ENCODE measurements around the gene SLC9C2.
"Not testable (repeated sequence)": the region's sequence is repeated elsewhere in the genome, so short reads cannot be mapped to it uniquely, and the experiment has no call there.

The SLC9C2 gene

GRCh38 chr1:173616859-173617258, 14.0 kb upstream of the SLC9C2 start:
- no peaks in the 10 kb centered on the region; the same call in 1 of the 2 replicates for H3K9me3 ChIP-seq (ENCODE audit: insufficient read depth, low read length)

GRCh38 chr1:173613086-173613485, 10.2 kb upstream of the SLC9C2 start:
- not testable (repeated sequence) for H3K9me3 ChIP-seq (ENCODE audit: insufficient read depth, low read length); H3K27ac ChIP-seq (ENCODE audit: low read depth, low read length); H3K4me3 ChIP-seq (ENCODE audit: insufficient read depth, low read length, poor library complexity, severe bottlenecking); H3K4me2 ChIP-seq (ENCODE audit: low read depth, low read length, poor library complexity, severe bottlenecking); H3K9me2 ChIP-seq (replicated peaks; ENCODE audit: insufficient read depth, low read length); H3K36me3 ChIP-seq (ENCODE audit: low read length); H3K79me2 ChIP-seq (ENCODE audit: insufficient read depth, low read length); H4K20me1 ChIP-seq (ENCODE audit: low read depth, low read length); H2AFZ ChIP-seq (ENCODE audit: low read depth, low read length, severe bottlenecking); H3K9ac ChIP-seq (ENCODE audit: low read length); H3K27me3 ChIP-seq (ENCODE audit: low read length); H3F3A ChIP-seq (ENCODE audit: insufficient read depth)

More at GRCh38 chr1:173616859-173617258, 14.0 kb upstream of the SLC9C2 start:
- TF ChIP-seq EZH2phosphoT487 (conservative IDR thresholded peaks at IDR 0.05; ENCODE audit: low read length) (no peak), CTCF (IDR thresholded peaks at IDR 0.05; ENCODE audit: insufficient read depth, low read length, poor library complexity, severe bottlenecking) (no peak)
- Histone ChIP-seq H4K20me1 (ENCODE audit: low read depth, low read length) (no peaks in the 10 kb centered on the region), H3K27ac (ENCODE audit: low read depth, low read length) (no peak overlapping the region), H3K4me3 (ENCODE audit: insufficient read depth, low read length, poor library complexity, severe bottlenecking) (no peak overlapping the region), H3K36me3 (ENCODE audit: low read length) (no peaks in the 10 kb centered on the region), H3K79me2 (ENCODE audit: insufficient read depth, low read length) (no peaks in the 10 kb centered on the region), H2AFZ (ENCODE audit: low read depth, low read length, severe bottlenecking) (no peak overlapping the region), H3K9me2 (replicated peaks; ENCODE audit: insufficient read depth, low read length) (no peaks in the 10 kb centered on the region), H3F3A (ENCODE audit: insufficient read depth) (no peaks in the 10 kb centered on the region), H3K27me3 (ENCODE audit: low read length) (no peaks in the 10 kb centered on the region), H3K9ac (ENCODE audit: low read length) (no peak overlapping the region), H3K4me2 (ENCODE audit: low read depth, low read length, poor library complexity, severe bottlenecking) (no peak overlapping the region)

DNA sequence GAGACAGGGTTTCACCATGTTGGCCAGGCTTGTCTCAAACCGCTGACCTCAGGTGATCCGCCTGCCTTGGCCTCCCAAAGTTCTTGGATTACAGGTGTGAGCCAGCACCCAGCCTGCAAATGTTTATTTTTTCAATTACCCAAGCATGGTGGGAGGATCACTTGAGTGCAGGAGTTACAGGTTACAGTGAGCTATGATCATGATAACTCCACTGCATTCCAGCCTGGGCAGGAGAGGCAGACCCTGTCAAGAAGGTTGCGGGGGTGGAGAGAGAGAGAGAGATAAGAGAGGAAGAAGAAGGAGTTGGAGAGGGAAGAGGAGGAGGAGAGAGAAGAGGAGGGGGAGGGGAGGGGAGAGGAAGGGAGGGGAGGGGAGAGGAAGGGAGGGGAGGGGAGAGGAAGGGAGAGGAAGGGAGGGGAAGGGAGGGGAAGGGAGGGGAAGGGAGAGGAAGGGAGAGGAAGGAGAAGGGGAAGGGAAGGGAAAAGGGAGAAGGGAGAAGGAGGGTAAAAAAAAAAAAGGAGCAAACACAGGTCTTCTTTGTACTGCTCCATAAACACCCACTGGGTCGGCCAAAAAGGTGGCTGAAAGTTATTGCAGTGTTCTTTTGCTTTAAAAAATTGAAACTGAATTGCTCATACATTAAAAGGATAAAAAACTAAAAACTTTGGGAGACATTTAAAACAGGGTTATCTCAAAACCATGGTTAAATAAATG, 5.8 kb upstream of the SLC9C2 start:
- Histone ChIP-seq H3F3A (ENCODE audit: insufficient read depth) (no peaks in the 10 kb centered on the region), H3K4me2 (ENCODE audit: low read depth, low read length, poor library complexity, severe bottlenecking) (no peak overlapping the region), H3K9me3 (ENCODE audit: insufficient read depth, low read length) (no peaks in the 10 kb centered on the region), H3K27ac (ENCODE audit: low read depth, low read length) (no peak overlapping the region), H3K36me3 (ENCODE audit: low read length) (no peaks in the 10 kb centered on the region), H3K79me2 (ENCODE audit: insufficient read depth, low read length) (no peaks in the 10 kb centered on the region), H3K9ac (ENCODE audit: low read length) (no peak overlapping the region), H3K27me3 (ENCODE audit: low read length) (no peaks in the 10 kb centered on the region), H3K9me2 (replicated peaks; ENCODE audit: insufficient read depth, low read length) (no peaks in the 10 kb centered on the region), H2AFZ (ENCODE audit: low read depth, low read length, severe bottlenecking) (no peak overlapping the region), H4K20me1 (ENCODE audit: low read depth, low read length) (no peaks in the 10 kb centered on the region), H3K4me3 (ENCODE audit: insufficient read depth, low read length, poor library complexity, severe bottlenecking) (no peak overlapping the region)
- TF ChIP-seq CTCF (IDR thresholded peaks at IDR 0.05; ENCODE audit: insufficient read depth, low read length, poor library complexity, severe bottlenecking) (no peak), EZH2phosphoT487 (conservative IDR thresholded peaks at IDR 0.05; ENCODE audit: low read length) (no peak)

DNA sequence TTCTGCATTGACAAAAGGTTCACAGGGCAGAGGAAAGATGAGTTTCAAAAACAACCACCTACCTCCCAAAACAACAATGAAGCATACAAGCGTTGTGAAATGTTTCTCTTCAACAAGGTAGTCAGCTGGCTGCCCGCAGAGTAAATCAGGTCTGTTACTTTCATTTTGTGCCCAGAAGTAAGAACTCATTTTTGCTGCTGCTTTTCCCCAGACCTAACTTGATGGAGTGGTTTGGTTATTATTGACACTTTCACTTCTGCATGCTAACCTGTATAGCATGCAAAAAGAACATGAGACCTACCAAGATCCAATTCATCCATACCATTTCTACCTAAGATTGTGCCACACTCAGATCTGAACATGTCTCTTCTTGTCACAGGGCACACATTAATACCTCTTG, 1.3 kb downstream of the SLC9C2 start:
- H3K79me2 ChIP-seq (ENCODE audit: insufficient read depth, low read length), result no peaks in the 10 kb centered on the region
- H3K4me2 ChIP-seq (ENCODE audit: low read depth, low read length, poor library complexity, severe bottlenecking), result no peak overlapping the region
- H3K27ac ChIP-seq (ENCODE audit: low read depth, low read length), result no peak overlapping the region
- no peaks in the 10 kb centered on the region for H3K27me3 ChIP-seq (ENCODE audit: low read length)
- no peaks in the 10 kb centered on the region for H3K9me3 ChIP-seq (ENCODE audit: insufficient read depth, low read length)
- H3K4me3 ChIP-seq (ENCODE audit: insufficient read depth, low read length, poor library complexity, severe bottlenecking), result no peak overlapping the region
- H3K36me3 ChIP-seq (ENCODE audit: low read length), result no peaks in the 10 kb centered on the region
- no peak overlapping the region for H2AFZ ChIP-seq (ENCODE audit: low read depth, low read length, severe bottlenecking)
- H4K20me1 ChIP-seq (ENCODE audit: low read depth, low read length), result no peaks in the 10 kb centered on the region
- no peaks in the 10 kb centered on the region for H3F3A ChIP-seq (ENCODE audit: insufficient read depth)
- no peak overlapping the region for H3K9ac ChIP-seq (ENCODE audit: low read length)
- no peak for TF ChIP-seq CTCF (IDR thresholded peaks at IDR 0.05; ENCODE audit: insufficient read depth, low read length, poor library complexity, severe bottlenecking)
- no peak for TF ChIP-seq EZH2phosphoT487 (conservative IDR thresholded peaks at IDR 0.05; ENCODE audit: low read length)
- no peaks in the 10 kb centered on the region for H3K9me2 ChIP-seq (replicated peaks; ENCODE audit: insufficient read depth, low read length)
